Suppressor macrophage (primary cell): Measurements from ENCODE around the gene PARK7.
A peak's percentile ranks its signal among the peaks of the same experiment; 100 is the strongest.
"Not testable (repeated sequence)": the region's sequence is repeated elsewhere in the genome, so short reads cannot be mapped to it uniquely, and the experiment has no call there.

Source experiments
- DNase-seq, 4 experiments: peaks; one replicate each; pipeline ENCODE4 v3.0.0-alpha.2; 2020 to 2022
- total RNA-seq, 17 experiments: gene quantifications; one replicate each; lab custom pipeline; 2026; ENCODE audit warnings: mixed read lengths in 6 of 17, inconsistent platforms in 3 of 17; lab: John Stamatoyannopoulos, UW

PARK7 gene
- 68.3 to 140 (median 99.4) reads per million in 17 experiments for total RNA-seq

DNA sequence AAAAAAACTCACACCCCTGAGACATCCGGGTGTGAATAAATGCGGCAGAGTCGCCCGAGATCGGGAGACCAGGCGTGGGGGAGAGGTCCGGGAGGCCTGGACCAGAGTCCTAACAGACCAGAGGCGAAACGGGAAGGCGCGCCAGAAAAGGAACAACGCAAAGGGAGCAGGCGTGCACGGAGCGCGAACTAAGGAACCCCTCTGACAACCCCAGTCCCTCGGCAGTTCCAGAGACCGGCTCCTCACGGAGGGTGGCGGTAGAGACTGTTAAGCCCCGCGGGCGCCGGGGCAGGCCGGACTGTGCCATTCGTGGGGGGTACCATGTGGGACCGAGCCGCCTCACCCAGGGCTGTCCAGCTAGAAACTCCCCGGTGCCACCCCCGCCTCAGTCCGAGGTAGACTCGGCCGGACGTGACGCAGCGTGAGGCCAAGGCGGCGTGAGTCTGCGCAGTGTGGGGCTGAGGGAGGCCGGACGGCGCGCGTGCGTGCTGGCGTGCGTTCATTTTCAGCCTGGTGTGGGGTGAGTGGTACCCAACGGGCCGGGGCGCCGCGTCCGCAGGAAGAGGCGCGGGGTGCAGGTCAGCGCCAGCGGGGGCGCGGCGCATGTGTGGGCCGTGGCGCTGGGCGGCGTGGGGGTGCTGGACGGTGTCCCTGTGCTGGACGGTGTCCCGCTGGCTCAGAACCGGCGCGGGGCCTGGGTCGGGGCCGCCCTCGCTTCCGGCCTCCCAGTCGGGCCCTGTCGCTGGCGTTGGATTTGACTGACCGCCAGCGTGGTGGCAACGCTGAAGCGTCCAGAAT, at the start of gene PARK7:
Gene PARK7 (plus strand): TSS at position 496 of the 798 bp plus-strand sequence. CDS start 1,075 bp downstream, outside the sequence.
- peak; percentile 99 to 100 (median 100) for DNase-seq

DNA sequence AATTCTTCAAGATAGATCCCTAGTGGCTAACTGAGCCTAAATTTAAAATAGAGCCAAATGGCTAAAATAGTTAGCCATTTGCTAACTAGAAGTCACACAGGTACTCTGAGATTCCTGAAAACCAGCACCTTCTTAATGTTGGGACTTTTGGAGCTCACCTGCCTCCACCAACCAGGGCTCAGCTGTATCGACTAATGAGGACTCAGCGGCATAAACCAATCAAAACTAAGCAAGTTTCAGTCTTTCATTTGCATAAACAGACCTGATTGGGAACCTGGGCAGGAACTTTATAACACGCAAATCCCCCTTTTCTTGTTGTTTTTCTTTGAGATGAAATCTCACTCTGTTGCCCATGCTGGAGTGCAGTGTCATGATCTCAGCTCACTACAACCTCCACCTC, 49.4 kb upstream of the PARK7 start:
- no peak for DNase-seq

DNA sequence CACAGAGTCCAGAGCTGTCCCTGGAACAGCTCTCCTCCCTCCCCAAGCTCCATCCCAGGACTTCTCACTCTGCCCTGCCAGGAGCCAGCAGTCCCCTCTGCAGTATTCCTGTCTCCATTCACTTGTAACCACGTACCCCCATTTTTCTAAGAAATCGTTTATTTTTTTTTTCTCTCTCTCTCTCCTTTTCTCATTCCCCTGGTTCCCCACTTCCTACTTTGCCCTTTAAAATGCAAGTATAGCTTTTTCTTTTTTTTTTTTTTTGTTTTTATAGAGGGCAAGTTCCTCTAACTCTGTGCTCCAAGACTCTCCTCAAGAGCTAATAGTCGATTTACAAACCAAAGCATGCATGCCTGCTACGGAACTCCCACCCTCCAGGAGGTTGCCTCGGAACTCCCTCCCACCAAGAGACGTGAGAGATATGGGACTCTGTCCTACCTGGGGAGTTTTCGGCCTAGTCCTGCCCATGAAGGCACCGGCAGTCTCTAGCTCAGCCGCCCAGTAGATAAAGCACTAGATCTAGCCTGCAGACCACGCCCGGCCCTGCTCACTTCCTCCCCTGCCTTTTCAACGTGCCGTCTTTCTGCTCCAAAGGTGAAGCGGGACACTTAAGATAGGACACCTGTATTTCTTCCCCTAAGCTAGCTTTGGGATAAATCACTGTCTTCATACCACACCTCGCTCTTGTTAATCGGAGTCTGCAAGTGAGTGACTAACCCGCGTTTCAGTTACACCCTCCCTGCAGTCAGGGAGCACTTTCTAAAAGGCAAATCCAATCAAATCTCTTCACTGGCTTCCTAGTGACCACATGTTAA, 48.6 kb upstream of the PARK7 start:
- DNase-seq, result peak in 3 of 4 experiments; percentile 12 to 64 (median 40)

DNA sequence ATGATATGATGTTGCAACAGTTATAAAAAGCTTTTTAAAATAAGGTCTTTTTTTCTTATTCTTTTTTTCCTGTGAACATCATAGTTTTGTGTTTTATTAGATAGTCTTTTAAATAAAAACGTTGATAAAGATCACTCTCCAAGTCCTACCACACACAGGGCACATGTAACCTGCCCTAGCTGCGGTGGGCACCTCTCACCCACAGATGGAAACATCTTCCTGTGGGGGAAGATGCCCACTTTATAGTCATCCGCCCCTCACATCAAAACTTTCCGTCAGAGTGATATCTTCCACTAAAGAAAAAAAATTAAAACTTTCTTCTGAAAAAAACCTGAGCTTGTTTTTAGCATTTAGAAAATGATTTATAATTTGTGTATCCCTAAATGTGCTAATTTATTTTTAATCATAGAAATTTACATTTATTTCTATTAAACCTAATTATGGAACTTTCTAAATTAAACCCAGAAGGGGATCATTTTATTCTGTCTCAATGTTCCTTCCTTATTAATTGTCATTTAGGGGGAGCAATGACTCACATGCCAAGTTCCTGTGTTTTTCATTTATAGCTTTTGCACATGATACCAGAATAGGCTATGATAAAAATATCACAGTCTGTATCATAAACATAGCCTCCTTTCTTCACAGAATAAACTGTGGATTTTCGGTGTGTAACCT, 45.5 kb upstream of the PARK7 start:
- DNase-seq, result peak in 2 of 4 experiments; percentile 27 to 49

DNA sequence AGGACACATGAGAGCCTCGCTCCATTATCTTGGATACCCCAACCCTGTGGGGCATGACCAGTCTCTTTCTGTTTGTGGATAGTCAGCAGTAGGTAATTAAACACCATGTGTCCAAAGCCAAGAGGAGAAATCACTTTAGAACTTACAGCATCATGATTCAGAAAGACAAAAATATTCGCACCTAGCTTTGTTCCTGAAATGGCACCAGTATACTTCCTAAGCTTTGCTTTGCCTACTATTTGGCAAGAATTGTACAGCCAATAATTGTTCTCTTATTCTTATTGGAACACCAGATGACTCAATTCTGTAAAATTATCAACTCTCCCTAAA, 45.0 kb upstream of the PARK7 start:
- DNase-seq, result peak in 2 of 4 experiments; percentile 25 to 44

DNA sequence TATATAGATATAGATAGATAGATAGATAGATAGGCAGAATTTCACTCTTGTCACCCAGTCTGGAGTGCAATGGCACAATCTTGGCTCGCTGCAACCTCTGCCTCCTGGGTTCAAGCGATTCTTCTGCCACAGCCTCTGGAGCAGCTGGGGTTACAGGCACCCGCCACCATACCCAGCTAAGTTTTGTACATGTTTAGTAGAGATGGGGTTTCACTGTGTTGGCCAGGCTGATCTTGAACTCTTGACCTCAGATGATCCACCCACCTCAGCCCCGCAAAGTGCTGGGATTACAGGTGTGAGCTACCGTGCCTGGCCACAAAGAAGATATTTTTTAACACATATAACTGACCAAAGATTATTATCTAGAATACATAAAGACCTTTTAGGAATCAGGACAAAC, 43.5 kb upstream of the PARK7 start:
- not testable (repeated sequence) for DNase-seq

DNA sequence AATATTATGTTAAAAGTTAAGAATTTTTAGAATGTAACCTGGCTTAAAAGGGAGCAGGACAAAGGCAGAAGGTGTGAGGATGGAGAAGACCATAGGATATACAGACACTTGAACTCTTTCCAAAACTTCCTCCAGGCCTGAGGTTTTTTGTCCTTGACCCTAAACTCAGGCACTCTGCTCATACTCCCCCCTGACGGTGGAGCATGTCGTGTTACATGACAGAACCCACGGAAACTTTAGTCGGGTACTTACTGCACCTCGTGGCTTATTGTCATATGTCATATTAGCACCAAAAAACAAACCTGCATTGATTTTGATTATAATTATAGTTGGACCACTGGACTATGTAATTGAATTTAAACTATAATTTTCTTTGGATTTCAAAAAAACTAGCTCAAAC, 41.6 kb upstream of the PARK7 start:
- no peak for DNase-seq

DNA sequence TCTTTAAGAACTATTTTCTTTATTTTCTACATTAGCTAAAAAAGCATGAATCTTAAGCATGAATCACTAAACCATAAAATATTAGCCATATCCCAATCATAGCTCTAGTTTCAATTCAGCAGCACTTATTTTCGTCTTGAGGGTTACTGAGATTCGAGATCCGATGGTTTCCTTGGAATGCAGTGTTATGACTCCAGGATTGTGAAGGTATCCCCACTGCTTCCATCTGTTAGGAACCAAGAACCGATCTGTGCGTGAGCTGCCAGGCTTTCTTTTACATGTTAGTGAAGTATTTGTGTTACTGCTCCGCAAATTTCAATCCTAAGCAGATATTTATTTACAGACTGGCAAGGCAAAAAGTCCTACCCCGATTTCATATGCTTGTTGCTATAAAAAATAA, 39.7 kb upstream of the PARK7 start:
- DNase-seq, result no peak

DNA sequence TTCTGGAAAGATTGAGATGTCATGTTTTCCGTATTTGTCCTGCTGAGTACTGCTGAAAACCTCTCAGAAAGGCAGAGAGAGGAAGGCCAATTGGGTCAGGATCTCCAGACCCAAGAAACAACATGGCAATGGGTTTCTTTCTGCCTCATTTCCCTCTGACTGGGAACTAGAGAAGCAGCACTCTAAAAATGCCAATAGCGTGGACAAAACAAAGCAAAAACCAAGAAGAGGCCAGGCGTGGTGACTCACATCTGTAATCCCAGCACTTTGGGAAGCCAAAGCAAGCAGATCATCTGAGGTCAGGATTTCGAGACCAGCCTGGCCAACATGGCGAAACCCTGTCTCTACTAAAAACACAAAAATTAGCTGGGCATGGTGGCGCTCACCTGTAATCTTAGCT, 39.2 kb upstream of the PARK7 start:
- DNase-seq, result peak in 2 of 4 experiments; percentile 20 to 32

DNA sequence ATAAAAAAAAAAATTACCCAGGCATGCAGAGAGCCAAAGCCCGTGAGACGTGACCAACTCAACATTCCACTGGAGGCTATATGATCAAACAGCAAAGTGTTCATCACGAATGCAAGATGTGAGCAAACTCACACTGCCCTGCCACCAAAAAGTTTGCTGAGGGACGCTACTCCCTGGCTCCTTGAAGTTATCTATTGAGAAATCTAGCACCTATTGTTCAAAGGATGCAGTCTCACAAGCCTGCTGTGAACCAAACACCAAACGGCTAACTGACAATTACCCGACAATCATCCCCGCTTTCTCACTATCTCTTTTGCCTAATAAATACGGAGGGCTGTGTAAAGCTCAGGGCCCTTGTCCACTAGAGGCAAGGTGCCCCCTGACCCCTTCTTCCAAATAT, 34.5 kb upstream of the PARK7 start:
- DNase-seq, result not testable (repeated sequence)

DNA sequence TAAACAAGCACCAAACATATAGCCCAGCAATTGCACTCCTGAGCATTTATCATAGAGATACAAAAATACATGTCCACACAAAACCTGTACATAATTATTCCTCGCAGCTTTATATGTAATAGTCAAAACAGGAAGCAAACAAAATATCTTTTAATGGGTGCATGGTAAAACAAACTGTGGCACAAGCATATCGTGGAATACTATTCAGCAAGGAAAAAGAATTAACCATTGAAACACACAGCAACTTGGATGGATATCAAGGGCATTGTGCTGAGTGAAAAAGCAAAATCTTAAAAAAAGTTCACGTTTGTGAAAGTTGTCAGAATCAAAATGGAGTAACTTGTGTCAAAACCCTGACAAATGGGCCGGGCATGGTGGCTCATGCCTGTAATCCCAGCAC, 33.3 kb upstream of the PARK7 start:
- DNase-seq, result no peak

DNA sequence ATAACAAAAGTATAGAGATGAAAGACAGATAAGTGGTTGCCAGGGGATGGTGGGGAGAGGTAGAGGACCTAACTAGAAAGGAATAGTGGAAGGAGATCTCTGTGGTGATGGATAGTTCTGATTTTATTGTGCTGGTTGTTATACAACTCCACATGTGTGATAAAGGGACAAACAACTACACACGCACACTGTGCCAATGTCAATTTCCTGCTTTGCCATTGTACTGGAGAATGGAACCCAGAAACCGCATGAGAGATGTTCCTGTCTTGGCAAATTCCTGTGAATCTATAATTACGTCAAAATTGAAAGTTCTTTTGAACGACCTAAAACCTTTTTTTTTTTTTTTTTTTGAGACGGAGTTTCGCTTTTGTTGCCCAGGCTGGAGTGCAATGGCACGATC, 31.9 kb upstream of the PARK7 start:
- DNase-seq, result no peak

DNA sequence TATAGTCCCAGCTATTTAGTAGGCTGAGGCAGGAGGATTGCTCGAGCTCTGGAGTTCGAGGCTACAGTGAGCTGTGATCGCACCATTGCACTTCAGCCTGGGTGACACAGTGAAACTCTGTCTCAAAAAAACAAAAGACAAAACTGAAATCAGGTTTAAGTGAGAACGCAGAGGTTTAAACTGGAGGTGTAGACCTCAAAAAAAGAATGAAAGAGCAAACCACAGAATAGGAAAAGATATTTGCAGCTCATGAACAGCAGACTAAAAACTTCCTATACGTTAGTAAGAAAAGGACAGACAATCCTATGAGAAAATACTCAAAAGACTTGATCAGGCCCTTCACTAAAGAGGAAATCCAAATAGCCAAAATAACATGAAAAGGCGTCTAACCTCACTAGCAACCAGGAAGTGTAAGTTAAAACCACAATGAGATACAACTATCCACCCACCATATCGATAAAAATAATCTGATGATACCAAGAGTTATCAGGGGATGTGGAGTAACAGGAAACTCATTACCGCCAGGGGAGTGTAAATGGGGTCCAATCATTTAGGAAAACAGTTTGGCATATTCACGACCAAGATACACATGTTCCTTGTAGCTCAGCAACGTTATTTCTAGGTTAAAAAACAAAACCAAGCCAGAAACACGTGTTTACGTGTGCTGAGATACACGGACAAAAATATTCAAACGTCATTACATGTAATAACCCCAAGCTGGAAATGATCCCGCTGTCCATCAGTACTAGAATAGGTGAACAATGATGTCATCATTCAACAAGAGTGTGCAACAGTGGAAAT, 30.7 kb upstream of the PARK7 start:
- DNase-seq, result no peak

DNA sequence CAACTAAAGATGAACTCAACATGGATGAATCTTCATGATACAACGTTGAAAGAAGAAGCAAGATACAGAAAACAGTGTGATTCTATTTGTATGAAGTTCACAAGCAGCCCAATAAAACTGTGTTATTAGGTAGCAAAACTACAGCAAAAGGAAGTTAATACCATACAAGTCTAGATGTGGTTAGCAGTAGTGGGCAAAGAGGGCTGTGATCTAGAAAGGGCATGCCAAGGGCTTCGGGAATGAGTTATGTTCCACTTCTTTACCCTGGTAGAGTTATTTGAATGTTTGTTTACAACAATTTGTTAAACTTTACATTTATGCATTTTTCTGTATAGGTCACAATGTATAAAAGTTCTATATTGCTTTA, 30.1 kb upstream of the PARK7 start:
- DNase-seq, result no peak

DNA sequence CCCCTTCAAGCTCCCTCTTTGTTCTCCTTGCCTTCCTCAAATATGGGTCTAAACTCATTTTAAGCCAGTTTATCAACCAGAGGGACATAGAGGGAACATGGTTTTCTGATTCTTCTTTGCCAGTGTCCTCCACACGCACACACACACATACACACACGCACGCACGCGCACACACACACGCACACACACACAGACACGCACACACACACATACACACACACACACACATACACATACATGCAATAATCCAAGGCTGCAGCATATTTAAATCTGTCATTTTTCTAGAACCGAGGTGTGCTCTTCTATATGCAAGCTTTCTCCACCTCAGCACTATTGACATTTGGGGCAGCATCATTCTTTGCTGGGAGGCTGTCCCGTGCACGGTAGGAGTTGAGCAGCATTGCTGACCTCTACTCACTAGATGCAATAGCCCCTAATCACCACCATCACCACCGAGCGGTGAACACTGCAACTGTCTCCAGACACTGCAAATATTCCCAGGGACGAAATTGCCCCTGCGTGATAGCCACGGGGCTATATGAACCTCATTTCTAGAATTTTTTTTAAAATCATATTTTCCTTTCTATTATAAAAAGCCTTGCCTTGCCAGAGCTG, 28.9 kb upstream of the PARK7 start:
- DNase-seq, result no peak

DNA sequence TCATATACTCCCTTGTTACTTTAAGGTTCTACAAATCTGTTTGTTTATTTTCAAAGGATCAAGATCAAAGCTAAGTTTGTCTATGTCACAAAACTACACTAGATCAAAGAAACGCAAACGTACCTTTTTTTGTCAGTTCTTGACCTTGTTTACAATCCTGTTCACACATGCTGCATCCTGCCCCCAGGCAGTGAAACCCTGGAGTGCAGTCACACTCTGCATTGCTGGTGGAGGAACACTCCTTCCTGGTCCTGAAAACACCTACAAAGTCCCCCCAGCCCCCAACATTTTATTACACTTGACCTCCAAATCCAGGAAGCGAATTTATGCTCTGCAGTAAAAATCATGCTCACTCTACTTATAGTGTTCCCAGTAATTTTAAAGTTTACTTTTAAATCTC, 23.4 kb upstream of the PARK7 start:
- DNase-seq, result no peak

DNA sequence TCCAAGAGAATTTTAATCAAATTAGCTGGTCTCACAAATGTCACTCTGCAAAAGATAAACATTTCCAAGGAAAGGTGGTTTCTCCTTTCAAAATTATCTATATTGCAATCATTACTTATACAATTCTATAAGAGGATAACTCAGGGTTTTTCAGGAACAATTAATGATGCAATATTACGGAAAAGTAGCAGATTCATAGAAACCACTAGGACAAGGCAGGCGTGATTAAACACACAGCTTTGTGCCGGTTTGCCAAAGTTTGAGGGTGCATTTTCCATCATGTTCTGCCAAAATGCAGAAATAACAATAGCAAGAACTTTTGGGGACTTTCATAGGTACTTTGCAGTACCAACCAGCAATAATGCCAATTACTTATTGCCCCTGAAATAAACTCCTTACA, 21.5 kb upstream of the PARK7 start:
- DNase-seq, result no peak

DNA sequence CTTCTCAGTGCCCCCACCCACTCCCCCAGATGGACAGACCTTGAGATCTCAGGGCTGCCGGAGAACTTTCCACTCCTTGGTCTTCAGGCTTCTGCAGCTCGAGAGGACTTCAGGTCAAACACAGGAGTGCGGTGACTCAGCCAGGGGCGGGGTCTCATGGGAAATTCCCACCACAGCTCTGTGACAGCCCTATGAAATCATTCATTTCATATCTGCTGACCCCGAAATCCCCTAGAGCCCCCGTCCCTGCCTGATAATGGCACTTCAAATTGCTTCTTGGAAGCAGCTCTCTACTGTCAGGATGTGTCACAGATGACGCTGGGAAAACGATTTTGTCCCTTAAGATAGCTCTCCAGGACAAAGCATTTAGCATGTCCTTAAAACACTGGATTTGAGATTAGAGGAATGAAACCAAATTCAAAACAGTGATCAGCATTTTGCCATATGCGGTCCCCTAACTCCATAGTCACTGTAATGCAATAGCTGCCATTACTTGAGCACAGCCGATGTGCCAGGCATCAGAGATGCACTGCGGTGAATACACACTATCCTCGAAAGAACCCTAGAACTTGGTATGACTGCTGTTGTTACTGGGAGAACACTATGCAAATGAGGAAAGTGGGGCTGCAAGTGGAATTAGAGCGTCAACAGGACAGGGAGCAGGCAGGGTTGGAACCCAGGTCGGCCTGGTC, 20.6 kb upstream of the PARK7 start, which contains the start of gene TNFRSF9:
Gene TNFRSF9 (minus strand): TSS at position 95 of the 692 bp plus-strand sequence. CDS start 845 bp downstream, outside the sequence.
- peak; percentile 54 to 81 (median 72) for DNase-seq

DNA sequence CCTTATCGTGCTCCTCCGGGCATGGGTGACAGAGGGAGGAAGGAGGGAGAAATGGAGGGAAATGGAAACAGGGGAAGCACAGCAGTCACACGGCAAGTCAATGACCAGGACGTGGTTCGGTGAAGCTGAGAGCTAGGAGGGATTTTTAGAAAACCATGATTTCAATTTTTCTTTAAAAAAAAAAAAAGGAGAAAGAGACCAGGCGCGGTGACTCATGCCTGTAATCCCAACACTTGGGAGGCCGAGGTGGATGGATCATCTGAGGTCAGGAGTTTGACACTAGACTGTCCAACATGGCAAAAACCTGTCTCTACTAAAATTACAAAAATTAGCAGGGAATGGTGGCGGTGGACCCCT, 20.1 kb upstream of the PARK7 start:
- DNase-seq, result peak; percentile 46 to 69 (median 58)

DNA sequence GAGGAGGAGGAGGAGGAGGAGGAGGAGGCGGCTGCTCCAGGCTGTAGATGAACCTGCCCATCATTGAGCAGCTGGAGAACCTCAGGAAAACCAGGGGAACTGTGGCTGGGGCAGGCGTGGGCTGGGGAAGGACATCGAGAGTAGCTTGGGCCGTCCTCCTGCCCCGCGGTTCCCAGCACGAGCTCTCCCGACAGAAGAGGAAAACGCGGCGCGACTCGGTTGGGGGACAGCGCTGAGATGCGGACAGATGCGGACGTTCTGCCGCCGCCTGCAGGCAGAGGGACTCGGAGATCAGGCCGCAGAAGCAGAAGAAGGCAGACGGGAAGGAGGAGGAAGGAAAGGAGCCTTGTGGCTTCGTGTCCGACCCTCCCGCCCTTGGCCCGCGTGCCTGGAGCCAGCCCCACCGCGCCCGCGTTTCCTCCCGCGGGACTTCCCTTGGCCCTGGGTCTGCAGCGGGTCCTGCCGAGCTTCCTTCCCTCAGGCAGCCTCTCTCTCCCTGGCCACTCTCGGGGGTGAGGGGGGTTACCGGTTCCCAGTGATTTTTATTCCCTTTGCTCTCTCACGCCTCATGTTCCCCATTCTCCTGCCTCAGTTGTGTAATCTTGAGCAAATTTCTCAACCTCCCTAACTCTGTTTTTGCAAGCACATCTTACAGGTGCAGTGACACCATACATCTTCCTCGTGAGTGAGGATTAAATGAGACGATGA, 19.1 kb upstream of the PARK7 start:
- peak; percentile 79 to 90 (median 87) for DNase-seq

DNA sequence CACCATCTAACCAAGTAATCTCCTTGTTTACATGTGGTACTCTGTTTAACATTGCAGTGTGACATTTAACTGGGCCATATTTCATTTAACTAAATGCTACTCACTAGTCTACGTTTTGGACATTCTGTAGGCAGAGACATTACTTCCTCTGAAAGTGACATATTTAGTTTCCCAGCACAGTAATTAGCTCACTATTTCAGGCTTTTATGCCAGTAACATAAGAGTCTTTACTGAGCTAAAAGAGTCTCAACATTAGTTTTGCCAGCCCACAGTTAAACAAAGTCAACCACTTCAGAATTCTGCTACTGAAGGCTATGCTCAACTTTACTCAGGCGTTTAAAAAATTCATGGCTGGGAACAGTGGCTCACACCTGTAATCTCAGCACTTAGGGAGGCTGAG, 18.3 kb upstream of the PARK7 start:
- peak in 3 of 4 experiments; percentile 26 to 64 (median 50) for DNase-seq
